HG03520 (cell line): ENCODE measurements around the gene CTH.
"Not testable (repeated sequence)": the region's sequence is repeated elsewhere in the genome, so short reads cannot be mapped to it uniquely, and the experiment has no call there.

Source experiments
- ATAC-seq: cut with Tn5 transposase; IDR thresholded peaks from one replicate; pipeline ENCODE4 v1.9.1; 2021; ENCODE audit warnings: mild to moderate bottlenecking, moderate library complexity; ENCODE audit not compliant: unreplicated experiment

The CTH gene

GRCh38 chr1:70449049-70449448 is 38.0 kb downstream of the CTH start:
- no peak for ATAC-seq

- ATAC-seq = not testable (repeated sequence)
Observed at GRCh38 chr1:70452164-70452939, 41.3 kb downstream of the CTH start.

DNA sequence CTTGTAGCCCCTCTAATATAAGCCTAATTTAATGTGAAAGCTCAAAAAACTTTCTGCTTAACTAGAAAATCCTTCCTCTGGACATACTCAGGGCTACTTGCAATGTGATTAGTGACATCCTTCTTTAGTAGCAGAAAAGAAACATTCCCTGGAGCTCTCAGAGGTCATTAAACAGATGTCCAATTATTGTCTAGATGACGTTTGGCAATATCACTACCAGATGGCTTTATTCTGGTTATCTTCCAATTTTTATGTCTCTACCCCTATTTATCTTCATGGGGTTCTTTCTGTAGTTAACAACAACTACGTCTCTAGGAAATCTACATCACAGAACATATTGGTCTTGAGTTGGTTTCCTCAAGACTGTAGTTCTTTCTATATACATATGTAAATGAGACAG is 44.2 kb downstream of the CTH start:
- ATAC-seq = no peak

- no peak for ATAC-seq
Observed at GRCh38 chr1:70458131-70458530, 47.1 kb downstream of the CTH start.

DNA sequence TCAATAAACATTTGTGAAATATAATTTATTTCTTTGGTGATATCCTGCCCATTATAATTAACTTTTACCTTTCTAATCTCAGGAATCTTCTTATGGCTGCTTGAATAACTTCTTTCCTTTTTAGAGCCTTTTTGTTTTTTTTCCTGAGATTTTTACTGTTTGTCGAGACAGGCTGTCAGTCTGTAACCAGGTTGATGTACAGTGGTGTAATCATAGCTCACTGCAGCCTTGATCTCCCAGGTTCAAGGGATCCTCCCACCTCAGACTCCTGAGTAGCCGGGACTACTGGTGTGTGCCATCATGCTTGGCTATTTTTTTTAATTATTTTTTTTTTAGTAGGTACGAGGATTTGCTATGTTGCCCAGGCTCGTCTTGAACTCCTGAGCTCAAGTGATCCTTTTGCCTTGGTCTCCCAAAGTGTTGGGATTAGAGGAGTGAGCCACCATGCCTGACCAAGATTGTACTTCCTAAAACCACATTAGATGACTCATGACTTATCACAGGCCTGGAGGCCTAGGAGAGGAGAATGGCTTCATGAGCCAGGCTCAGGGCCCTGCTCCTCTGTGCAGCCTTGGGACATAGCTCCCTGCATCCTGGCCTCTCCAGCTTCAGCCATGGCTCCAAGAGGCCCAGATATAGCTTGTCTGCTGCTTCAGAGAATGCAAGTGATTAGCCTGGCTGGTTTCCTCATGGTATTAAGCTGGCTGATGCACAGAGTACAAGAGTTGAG is 48.6 kb downstream of the CTH start:
- no peak for ATAC-seq

DNA sequence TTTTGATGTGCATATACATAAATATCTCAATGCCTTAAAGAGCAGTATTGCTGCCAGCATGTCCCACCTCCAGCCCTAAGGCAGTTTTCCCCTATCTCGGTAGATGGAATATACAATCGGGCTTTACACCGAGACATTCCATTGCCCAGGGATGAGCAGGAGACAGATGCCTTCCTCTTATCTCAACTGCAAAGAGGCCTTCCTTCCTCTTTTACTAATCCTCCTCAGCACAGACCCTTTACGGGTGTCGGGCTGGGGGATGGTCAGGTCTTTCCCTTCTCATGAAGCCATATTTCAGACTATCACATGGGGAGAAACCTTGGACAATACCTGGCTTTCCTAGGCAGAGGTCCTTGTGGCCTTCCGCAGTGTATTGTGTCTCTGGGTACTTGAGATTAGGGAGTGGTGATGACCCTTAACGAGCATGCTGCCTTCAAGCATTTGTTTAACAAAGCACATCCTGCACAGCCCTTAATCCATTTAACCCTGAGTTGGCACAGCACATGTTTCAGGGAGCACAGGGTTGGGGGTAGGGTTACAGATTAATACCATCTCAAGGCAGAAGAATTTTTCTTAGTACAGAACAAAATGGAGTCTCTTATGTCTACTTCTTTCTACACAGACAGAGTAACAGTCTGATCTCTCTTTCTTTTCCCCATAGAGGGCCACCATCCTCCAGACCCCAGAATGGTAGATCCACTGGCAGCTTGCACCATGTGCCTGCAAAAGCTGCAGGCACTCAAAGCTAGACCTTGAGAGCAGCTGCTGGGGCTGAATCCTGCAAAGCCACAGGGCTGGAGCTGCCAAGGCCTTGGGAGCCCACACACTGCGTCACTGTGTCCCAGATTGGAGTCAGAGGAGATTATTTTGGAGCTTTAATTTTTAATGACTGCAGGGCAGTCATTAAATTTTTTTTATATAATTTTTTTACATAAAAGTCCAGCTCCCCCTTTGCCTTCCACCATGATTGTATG is 50.0 kb downstream of the CTH start:
- ATAC-seq = not testable (repeated sequence)

- ATAC-seq = no peak
Observed at GRCh38 chr1:70462611-70463010, 51.5 kb downstream of the CTH start.

DNA sequence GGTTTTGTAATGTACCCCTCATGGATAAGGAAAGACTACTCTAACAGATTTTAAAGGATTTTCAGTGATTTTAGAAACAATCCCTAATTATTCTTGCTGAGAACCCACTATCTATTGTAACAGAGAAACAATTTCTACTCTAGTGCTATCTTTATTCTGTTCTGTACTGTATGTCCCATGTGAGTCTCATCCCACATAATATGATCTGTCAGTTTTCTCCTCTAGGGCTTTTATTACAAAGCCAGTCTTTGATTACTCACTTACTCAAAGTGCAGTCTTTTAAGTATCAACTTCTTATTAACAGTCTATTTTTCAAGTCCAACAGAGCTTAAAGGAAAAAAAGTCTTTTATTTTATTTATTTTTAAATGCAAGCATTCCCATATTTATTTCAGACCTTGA is 54.8 kb downstream of the CTH start:
- no peak for ATAC-seq

- ATAC-seq = no peak
Observed at GRCh38 chr1:70467531-70467930, 56.5 kb downstream of the CTH start.

GRCh38 chr1:70468180-70468579 is 57.1 kb downstream of the CTH start:
- ATAC-seq = no peak

GRCh38 chr1:70469184-70469583 is 58.1 kb downstream of the CTH start:
- ATAC-seq = not testable (repeated sequence)

GRCh38 chr1:70475023-70475422 is 64.0 kb downstream of the CTH start:
- no peak for ATAC-seq

GRCh38 chr1:70477090-70477489 is 66.0 kb downstream of the CTH start:
- ATAC-seq = no peak

GRCh38 chr1:70477905-70478304 is 66.8 kb downstream of the CTH start:
- not testable (repeated sequence) for ATAC-seq

DNA sequence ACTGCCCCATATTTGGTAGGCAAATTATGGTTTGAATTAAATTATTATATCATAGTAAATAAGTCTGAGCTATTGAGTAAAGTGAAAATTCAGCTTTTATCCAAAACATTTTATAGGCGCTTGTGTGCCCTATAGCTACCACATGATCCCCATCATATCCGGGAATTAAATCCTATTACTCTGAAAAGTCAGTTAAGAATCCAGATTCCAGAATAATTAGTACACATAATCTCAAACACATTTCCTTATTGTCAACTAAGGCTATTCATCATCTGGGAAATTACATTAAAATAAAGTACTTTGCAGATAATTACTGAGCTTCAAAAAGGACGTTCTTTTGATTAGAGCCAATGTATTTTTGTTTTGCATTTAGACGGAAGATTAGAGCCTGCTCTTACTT is 72.3 kb downstream of the CTH start:
- no peak for ATAC-seq

DNA sequence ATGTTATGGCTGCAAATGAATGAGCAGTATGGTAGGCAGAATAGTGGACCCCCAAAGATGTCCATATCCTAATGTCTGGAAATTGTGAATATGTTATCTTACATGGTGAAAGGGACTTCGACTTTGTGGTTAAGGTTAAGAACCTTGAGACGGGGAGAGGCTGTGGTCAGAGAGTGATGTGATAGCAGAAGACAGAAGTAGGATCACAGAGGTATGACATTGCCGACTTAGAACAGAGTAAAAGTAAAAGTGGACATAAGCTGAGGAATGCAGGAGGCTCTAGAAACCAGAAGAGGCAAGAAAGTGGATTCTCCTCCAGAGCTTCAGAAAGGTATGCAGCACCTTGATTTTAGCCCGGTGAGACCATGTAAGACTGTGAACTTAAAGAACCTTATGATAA is 74.6 kb downstream of the CTH start:
- no peak for ATAC-seq

- no peak for ATAC-seq
Observed at GRCh38 chr1:70486676-70487458, 75.8 kb downstream of the CTH start.

GRCh38 chr1:70487459-70487815 is 76.4 kb downstream of the CTH start:
- ATAC-seq = no peak

DNA sequence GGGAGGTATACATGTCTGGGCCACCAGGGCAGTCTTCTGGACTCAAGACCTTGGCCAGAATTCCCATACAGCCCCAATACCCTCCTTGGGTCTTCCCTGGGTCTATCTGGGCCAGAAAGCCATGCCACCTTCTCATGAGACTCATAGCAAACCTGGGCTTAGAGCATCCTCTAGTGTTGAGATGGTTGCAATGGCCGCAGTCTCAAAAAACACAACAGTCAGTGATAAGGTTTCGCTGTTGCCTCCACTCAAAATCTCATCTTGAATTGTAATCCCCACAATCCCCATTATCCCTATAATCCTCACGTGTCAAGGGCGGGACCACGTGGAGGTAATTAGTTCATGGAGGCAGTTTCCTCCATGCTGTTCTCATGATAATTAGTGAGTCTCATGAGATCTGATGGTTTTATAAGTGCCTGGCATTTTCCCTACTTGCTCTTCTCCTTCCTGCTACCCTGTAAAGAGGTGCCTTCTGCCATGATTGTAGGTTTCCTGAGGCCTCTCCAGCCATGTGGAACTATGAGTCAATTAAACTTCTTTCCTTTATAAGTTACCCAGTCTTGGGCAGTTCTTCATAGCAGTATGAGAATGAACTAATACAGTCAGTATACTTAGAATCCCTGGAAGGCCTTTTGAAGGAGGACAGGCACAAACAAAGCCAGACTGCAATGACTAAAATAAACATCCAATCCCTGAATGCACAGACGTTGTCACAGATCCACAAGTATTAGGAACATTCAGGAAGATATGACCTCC is 77.0 kb downstream of the CTH start:
- ATAC-seq = no peak
